RWPE2 (cell line): Measurements from ENCODE around the gene CACNG4.
A peak's percentile ranks its signal among the peaks of the same experiment; 100 is the strongest.

Experiments used
- ATAC-seq: fragments of 200-7000 bp; cut with Tn5 transposase; 3 replicates; pipeline ENCODE4 v1.9.1; 2021; ENCODE audit warnings: low read depth
- DNase-seq: peaks from one replicate; pipeline ENCODE4 v3.0.0-alpha.2; 2020; ENCODE audit warnings: low spot score
- H3K27ac ChIP-seq: fragments of 450-650 bp; 2 replicates; pipeline ENCODE4 v1.5.1; 2017; ENCODE audit warnings: mild to moderate bottlenecking; ENCODE audit not compliant: poor library complexity, severe bottlenecking
- H3K27me3 ChIP-seq: fragments of 250-450 bp; sonication (Bioruptor Pico); 2 replicates; pipeline ENCODE4 v1.5.1; 2021; ENCODE audit warnings: mild to moderate bottlenecking, moderate library complexity; ENCODE audit not compliant: insufficient read depth, poor library complexity, severe bottlenecking
- H3K36me3 ChIP-seq: fragments of 250-450 bp; sonication (Bioruptor Pico); 2 replicates; pipeline ENCODE4 v1.5.1; 2020; ENCODE audit warnings: low read depth, mild to moderate bottlenecking, moderate library complexity
- H3K4me1 ChIP-seq: fragments of 250-450 bp; sonication (Bioruptor Pico); 2 replicates; pipeline ENCODE4 v1.5.1; 2021; ENCODE audit warnings: mild to moderate bottlenecking, moderate library complexity; ENCODE audit not compliant: insufficient read depth, poor library complexity, severe bottlenecking
- H3K4me3 ChIP-seq: fragments of 250-450 bp; sonication (Bioruptor Pico); 2 replicates; pipeline ENCODE4 v1.5.1; 2021; ENCODE audit warnings: mild to moderate bottlenecking, moderate library complexity; ENCODE audit not compliant: severe bottlenecking
- H3K9me3 ChIP-seq: fragments of 250-450 bp; sonication (Bioruptor Pico); 2 replicates; pipeline ENCODE4 v1.5.1; 2021; ENCODE audit warnings: mild to moderate bottlenecking, moderate library complexity; ENCODE audit not compliant: severe bottlenecking
- CTCF ChIP-seq: fragments of 450-650 bp; IDR thresholded peaks from one replicate; pipeline ENCODE4 v1.5.1; 2017; ENCODE audit warnings: mild to moderate bottlenecking, moderate library complexity; ENCODE audit not compliant: poor library complexity, severe bottlenecking

The CACNG4 gene

GRCh38 chr17:67059372-67059771 is 94.9 kb downstream of the CACNG4 start:
- no peaks in the 10 kb centered on the region for H3K9me3 ChIP-seq
- no peak for TF ChIP-seq CTCF
- H3K27ac ChIP-seq, result no peak overlapping the region
- no peaks in the 10 kb centered on the region for H3K27me3 ChIP-seq
- H3K4me3 ChIP-seq, result no peak overlapping the region
- ATAC-seq (no peak), DNase-seq (peak; percentile 24)
- no peaks in the 10 kb centered on the region for H3K4me1 ChIP-seq
- no peaks in the 10 kb centered on the region for H3K36me3 ChIP-seq

- Histone ChIP-seq H3K27me3 (no peaks in the 10 kb centered on the region), H3K36me3 (no peaks in the 10 kb centered on the region), H3K27ac (no peak overlapping the region), H3K9me3 (no peaks in the 10 kb centered on the region), H3K4me1 (no peaks in the 10 kb centered on the region), H3K4me3 (no peak overlapping the region)
- no peak for ATAC-seq
- no peak for DNase-seq
- no peak for TF ChIP-seq CTCF
These were observed 98.6 kb downstream of the CACNG4 start for GRCh38 chr17:67063141-67063540.

GRCh38 chr17:67066717-67067116 is 102.2 kb downstream of the CACNG4 start:
- Histone ChIP-seq H3K4me3 (no peak overlapping the region), H3K27ac (no peak overlapping the region), H3K36me3 (peaks cover 7% of the 10 kb centered on the region; the same call in 1 of the 2 replicates), H3K9me3 (no peaks in the 10 kb centered on the region), H3K27me3 (no peaks in the 10 kb centered on the region), H3K4me1 (no peaks in the 10 kb centered on the region)
- no peak for ATAC-seq
- no peak for DNase-seq
- no peak for TF ChIP-seq CTCF

GRCh38 chr17:67067571-67068482 is 103.3 kb downstream of the CACNG4 start:
- DNase-seq, result no peak
- Histone ChIP-seq H3K27ac (no peak overlapping the region), H3K4me3 (no peak overlapping the region), H3K4me1 (no peaks in the 10 kb centered on the region), H3K36me3 (peaks cover 7% of the 10 kb centered on the region; the same call in 1 of the 2 replicates), H3K27me3 (no peaks in the 10 kb centered on the region), H3K9me3 (no peaks in the 10 kb centered on the region)
- no peak for TF ChIP-seq CTCF
- no peak for ATAC-seq

- H3K27me3 ChIP-seq, result no peaks in the 10 kb centered on the region
- no peak overlapping the region for H3K27ac ChIP-seq
- H3K4me1 ChIP-seq, result no peaks in the 10 kb centered on the region
- H3K9me3 ChIP-seq, result no peaks in the 10 kb centered on the region
- no peak for DNase-seq
- TF ChIP-seq CTCF, result no peak
- no peak for ATAC-seq
- no peak overlapping the region for H3K4me3 ChIP-seq
- peaks cover 7% of the 10 kb centered on the region; the same call in 1 of the 2 replicates for H3K36me3 ChIP-seq
These were observed 104.5 kb downstream of the CACNG4 start for GRCh38 chr17:67068999-67069398.
